CD4-positive, alpha-beta T cell treated with Interleukin-12 subunit alpha and Interleukin-12 subunit beta, for 1 hour (primary cell): ENCODE data around the gene PNMA8C.
A peak's percentile ranks its signal among the peaks of the same experiment; 100 is the strongest.

Experiments used
- DNase-seq: peaks from one replicate; pipeline ENCODE4 v3.0.0-alpha.2; 2020

The PNMA8C gene

DNA sequence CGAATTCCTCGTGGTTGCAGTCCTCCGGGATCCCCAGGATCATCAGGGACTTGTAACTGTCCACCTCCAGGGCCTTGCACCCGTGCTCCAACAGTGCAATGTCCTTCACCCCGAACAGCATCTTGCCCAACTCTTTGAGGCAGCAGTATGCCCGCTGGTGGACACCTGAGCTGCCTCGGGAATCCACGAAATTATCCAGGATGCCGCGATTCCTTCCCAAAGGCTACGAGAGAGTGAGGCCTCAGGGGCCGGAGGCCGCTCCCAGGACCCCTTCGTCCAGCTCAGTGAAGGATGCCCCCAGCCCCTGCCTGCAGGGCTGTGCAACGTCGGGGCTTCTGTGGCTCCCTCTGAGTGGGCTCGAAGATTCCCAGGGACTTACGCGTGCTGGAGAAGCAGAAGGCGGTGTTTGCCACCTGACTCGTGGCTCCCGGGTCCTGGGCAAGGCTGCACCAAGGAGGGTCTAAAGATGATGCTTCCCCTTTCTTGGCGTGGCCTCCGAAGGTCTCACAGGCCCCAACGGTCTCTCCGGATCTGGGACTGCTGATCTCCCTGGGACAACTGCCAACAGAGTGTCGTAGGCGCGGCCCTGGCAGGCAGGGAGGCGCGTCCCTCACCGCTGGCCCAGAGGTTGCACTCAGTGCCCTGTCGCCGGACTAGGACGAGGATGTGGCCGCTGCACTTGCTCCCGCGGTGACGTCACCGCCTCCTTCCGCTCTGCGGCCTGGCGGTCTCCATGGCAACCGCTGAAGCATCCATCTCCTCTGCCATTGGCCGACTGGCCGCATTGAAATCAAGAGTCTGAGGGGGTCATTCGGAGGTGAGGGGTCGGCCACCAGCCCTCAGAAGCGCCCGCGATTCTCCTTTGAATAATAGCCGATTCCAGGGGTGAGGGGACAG lies at the start of gene PNMA8C:
Gene PNMA8C (minus strand): TSS at position 698 of the 897 bp plus-strand sequence. CDS start 577 bp downstream, at position 121.
- DNase-seq, result peak; percentile 63

- no peak for DNase-seq
These were observed 47.2 kb upstream of the PNMA8C start for GRCh38 chr19:46475986-46476385.

- no peak for DNase-seq
These were observed 45.5 kb upstream of the PNMA8C start for GRCh38 chr19:46474211-46474610.

DNA sequence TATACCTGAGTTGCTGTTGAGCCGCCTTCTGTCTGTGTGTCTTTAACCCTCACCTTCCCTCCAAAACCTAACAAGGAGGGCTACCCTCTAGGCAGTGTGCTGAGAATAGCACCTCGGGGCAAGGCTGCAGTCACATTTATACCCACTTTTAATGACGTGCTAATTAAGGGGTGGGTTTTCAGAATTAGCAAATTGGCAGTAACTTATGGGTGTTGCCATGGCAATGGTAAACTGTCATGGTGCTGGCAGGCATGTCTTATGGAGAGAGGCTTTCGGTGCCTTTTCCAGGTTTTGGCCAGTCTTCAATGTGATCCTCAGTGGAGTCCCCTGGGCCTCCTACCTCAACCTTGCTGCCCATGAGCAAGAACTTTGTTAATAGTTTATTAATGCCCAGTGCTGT lies 43.9 kb upstream of the PNMA8C start:
- no peak for DNase-seq

DNA sequence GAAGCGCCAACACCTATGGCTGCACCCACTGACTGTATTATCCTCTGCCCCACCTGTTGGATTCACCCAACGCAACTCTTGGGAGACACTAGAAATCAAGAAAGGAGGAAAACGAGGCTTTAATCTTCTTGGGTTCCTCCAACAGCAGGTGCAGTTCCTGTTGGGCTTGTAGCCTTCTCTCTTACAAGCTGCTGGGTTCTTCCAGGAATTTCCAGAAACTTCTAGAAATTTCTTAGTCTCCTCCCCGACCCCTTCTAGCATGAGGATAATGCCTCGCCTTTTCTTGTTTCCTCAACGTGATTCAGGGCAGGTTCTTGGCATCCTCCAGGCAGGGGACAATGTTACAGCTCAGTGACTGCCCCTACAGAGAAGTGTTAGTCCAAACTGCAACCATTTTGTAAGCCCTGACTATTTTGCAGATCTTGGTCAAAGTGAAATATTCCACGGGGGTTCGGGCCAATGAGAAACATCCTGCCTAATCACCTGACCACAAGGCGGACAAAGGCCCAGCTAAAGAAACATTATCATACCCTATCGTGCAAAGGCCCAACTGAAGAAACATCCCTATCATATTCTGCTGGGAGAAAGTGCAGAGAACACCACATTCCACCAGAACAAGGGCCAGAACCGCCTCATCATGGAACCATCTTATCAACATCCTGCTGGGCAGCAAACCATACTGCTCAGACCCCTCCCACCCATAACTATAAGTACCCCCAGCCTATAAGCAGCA lies 43.2 kb upstream of the PNMA8C start:
- DNase-seq, result no peak

- DNase-seq, result no peak
These were observed 42.5 kb upstream of the PNMA8C start, which contains the start of gene PNMA8A for GRCh38 chr19:46471116-46471733. Gene PNMA8A, minus strand, starts transcription at chr19:46471563. Its CDS starts 528 bp downstream, at chr19:46471035.

DNA sequence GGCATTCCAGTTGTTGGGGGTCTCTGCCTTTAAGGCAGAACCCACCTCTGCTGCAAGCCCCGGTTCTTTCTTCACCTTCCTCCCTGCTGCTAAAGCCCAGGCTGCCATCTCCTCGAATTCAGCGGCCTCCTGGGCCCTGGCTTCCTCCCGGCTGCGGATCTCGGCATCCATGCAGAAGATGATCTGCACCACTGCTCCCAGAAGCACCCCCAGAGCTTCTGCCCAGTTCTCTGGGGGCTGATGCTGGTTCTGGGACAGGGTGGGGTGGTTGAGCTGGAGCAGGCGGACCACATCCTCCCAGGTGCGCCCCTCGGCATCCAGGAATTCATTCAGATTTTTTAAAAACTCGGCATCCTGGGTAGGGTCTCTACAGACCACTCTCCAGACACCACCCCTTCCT lies 41.6 kb upstream of the PNMA8C start:
- DNase-seq, result no peak

DNA sequence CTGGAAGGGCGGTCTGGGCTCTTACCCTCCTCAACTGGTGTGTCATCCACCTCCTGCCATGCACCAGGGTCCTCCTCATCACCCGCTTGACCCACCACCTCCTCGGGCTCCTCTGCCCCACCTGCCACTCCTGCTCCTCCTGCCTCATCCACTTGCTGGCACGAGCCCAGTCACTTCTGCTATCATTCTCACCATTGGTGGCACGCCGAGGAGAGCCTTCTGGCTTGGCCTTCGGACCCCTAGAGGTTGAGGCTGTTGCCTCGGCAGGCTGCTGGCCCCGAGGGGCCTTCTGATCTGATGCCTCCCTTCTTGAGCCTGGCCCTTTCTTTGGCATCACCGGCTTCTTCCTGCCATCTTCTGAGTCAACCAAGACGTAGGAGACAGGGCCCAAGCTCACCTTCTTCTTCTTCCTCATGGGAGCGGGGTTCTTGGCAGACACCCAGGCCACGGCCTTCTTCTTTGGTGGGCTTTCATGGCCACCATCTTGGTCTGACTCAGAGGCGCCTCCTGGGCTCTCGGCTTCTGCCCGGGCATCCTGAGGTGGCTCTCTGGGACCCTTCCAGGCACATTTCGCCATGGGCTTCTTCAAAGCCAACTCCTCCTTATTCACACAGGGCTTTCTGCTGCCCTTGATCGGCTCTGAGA lies 40.9 kb upstream of the PNMA8C start:
- no peak for DNase-seq

DNA sequence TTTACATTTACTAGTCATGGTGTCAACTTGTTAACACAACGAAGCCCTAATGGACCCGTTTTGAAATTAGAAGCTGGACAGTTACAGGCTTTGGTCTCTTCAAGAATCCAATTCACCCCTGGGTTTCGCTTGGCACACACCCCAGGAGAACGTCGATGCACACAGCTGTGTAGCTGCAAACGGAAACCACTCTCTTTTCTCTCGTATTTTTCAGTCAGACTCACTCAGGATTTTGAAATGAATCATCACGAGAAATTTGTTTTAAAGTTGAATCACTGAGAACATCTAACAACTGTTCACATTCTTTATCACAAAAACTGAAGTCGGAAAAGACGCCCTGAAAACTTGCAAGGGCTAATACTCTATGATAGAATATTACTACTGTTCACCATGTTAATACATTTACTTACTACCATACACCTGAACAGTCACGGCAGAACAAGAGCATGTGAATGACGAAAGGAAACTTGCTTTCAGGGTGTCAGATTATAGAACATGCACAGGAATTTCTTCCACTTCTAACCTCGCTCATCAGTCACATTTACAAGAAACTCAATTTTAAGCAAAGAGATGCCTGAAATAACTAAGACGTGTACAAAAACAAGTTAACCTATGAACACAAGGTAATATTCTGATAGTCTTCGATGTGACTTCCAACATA lies 37.9 kb upstream of the PNMA8C start:
- DNase-seq, result no peak

GRCh38 chr19:46463516-46463915 lies 34.8 kb upstream of the PNMA8C start:
- no peak for DNase-seq

- DNase-seq, result no peak
These were observed 32.8 kb upstream of the PNMA8C start for GRCh38 chr19:46461537-46461936.

DNA sequence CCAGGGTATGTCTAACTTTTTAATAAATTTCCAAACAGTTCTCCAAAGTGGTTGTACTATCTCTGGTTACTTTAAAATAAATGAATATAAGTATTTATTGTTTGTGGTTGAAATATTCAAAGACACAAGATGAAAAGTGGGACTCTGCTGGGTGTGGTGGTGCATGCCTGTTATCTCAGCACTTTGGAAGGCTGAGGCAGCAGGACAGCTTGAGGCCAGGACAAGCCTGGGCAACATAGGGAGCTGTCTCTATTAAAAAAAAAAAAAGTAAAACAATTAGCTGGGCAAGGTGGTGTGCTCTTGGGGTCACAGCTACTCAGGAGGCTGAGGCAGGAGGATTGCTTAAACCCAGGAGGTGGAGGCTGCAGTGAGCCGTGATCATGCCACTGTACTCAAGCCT lies 32.2 kb upstream of the PNMA8C start:
- no peak for DNase-seq

DNA sequence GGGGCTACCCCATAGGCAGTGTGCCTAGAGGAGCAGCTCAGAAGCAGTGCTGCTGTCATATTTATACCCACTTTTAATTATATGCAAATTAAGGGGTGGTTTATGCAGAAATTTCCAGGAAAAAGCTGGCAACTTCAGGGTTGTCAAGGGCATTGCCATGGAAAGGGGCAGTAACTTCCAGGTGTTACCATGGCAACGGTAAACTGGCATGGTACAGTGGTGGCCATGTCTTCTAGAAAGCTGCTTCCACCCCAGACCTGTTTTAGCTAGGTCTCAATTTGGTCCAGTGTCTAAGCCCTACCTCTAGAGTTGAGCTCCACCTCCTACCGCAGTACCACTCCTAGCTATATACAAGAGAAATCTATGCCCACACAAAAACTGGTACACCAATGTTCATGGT lies 31.3 kb upstream of the PNMA8C start:
- DNase-seq, result no peak

DNA sequence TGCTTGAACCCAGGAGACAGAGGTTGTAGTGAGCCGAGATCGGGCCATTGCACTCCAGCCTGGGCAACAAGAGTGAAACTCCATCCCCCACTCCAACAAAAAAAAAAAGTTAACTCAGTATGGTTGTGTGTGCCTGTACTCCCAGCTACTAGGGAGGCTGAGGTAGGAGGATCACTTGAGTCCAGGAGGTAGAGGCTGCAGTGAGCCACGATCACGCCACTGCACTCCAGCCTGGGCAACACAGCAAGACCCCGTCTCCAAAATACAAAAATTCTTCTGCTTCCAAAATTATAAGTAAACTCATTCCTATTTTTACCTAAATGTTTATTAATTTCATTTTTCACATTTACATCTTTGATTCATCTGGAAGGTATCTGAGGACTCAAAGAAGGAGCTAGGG lies 28.2 kb upstream of the PNMA8C start:
- DNase-seq, result no peak

GRCh38 chr19:46454244-46454643 lies 25.5 kb upstream of the PNMA8C start:
- no peak for DNase-seq

GRCh38 chr19:46453661-46454060 lies 24.9 kb upstream of the PNMA8C start:
- DNase-seq, result no peak

DNA sequence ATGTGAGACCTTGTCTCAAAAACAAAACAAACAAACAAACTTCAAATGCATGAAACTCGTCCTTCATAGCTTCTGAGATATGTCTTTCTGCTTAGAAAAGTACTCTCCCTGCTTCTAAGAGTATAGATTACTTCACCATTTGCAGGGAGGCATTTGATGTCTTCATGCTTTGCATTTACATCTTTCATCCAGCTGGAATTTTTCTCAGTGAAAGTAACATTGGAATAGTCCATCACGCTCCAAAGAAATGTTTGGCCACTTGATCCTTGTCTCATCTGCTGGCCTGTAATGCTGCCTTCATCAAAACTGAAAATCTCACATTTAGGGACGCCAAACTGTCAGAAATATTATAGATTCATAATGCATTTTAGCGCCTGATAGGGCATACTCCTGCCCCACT lies 23.4 kb upstream of the PNMA8C start:
- DNase-seq, result no peak

DNA sequence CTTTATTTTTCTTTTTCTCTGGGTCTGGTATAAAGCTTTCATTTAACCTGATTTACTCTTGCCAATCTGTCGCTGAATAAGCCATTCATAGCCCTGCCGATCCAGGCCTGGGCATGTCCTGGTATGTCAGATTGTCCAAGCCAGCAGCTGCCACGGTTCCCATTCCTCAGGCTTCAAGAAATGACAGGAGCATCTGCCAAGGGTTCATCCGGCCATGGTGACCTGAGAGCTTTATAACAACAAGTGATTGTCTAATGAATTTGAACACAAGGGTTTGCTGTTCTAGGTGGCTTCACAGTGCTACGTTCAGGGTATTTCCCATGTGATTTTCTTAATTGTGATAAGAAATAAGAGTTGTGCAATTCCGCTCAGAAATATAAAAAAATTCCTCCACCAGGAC lies 22.6 kb upstream of the PNMA8C start:
- DNase-seq, result no peak

DNA sequence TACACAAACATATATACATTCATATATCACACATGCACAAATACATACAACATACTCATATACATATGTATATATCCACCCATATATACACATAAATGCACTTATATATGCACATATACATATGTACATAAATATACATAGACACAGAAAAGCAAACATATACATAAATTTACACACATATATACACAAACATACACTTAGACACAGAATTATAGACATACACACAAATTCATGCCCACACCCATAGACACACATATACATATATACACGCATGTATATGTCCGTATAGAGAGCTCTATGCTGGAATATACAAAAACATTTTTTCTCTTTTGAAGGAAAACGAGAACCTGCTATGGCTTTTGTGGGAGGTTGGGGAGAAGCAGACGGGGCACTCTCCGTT lies 22.0 kb upstream of the PNMA8C start:
- no peak for DNase-seq

DNA sequence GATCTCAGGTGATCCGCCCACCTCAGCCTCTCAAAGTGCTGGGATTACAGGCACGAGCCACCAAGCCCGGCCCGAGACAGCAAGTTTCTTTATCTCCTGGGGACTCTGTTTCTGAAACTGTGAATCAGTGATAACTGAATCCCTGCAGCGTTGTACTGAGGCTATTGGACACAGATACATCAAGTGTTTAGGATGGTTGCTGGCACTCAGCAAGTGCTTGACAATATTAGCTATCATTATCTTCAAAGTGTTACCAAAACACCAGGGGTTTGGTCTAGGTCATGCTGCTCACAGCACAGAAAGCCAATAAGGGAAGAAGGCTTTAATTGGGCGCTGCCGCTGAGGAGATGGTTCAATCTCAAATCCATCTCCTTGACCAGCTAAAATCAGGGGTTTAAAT lies 20.5 kb upstream of the PNMA8C start:
- no peak for DNase-seq

DNA sequence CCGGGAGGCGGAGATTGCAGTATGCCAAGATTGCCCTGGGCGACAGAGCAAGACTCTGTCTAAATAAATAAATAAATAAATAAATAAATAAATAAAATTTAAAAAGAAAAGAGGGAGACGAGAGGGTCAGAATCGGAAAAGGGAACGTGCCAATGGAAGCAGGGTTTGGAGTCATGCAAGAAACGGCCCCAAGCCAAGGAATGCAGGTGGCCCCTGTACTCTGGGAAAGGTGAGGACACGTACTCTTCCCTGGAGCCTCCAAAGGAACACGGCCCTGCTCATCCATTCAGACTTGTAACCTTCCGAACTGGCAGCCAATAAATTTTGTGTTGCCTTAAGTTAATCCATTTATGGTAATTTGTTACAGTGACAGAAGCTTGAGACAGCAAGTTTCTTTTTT lies 19.9 kb upstream of the PNMA8C start:
- DNase-seq, result no peak

GRCh38 chr19:46447824-46448223 lies 19.1 kb upstream of the PNMA8C start:
- DNase-seq, result no peak

GRCh38 chr19:46447006-46447405 lies 18.3 kb upstream of the PNMA8C start:
- no peak for DNase-seq
